ENCODE data around the gene DNASE2B.

The DNASE2B gene

DNA sequence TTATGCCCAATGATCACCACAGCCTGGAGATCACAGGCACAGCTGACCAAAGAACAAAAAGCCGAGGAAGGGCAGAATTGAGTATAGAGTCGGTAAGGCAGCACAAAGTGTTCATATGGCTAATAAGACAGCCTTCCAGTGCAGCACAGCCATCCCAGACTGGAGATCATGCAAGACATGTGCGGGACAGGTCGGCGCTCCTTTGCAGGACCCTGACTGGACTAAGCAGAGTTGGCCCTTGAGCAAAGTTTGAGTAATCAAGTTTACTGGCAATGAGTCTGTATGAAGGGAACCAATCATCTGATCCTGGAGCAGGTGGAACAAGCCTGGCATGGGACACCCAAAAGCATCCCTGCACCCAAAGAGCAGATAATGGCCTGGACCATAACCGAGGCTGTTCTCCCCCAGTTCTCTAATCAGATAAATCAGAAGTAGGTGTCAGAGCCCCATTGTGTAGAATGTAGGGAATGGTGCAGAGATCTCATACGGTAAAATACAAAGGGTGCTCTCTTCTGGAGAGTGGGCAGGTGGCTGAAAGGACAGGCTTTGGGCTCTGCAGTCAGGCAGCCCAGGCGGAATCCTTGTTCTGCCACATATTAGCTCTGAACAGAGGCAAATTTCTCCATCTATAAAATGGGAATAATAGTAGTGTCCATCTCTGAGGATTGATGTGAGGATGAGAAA is 10.7 kb upstream of the DNASE2B start:
- H4K91ac ChIP-seq (ENCODE audit: low read depth, low read length): no peak overlapping the region
- no peak overlapping the region for H2BK120ac ChIP-seq (ENCODE audit: insufficient read depth, low read length, poor library complexity)
- H3K4ac ChIP-seq (ENCODE audit: low read depth, low read length): no peak overlapping the region
- H2AK5ac ChIP-seq (ENCODE audit: low read length): no peak overlapping the region
- no peak overlapping the region for H3K9ac ChIP-seq (ENCODE audit: low read length)
- no peak overlapping the region for H3K4me3 ChIP-seq (ENCODE audit: low read depth, low read length)
- no peak overlapping the region for H2BK5ac ChIP-seq (ENCODE audit: low read depth, low read length, poor library complexity)
- no CpG with 5 or more reads among the region's 8 CpGs for WGBS (ENCODE audit: extremely low coverage, insufficient coverage, insufficient read length)
- H3K4me2 ChIP-seq (ENCODE audit: low read length): no peak overlapping the region
- H3K79me1 ChIP-seq (ENCODE audit: low read length): peaks cover 4% of the 10 kb centered on the region
- H3K4me1 ChIP-seq (ENCODE audit: control insufficient read depth in 1 of 2, insufficient read depth in 2 of 2, low read length in 2 of 2): peaks cover 0 to 3% of the 10 kb centered on the region in 2 experiments
- H3K23ac ChIP-seq (ENCODE audit: low read length): no peak overlapping the region
- H3K27ac ChIP-seq (ENCODE audit: low read depth, low read length): no peak overlapping the region
- no peaks in the 10 kb centered on the region for H3K27me3 ChIP-seq (ENCODE audit: insufficient read depth, low read length)
- H3K9me3 ChIP-seq (ENCODE audit: insufficient read depth, low read depth, low read length): no peaks in the 10 kb centered on the region
- peak overlapping the region; percentile 22 for H3K14ac ChIP-seq (ENCODE audit: low read length)
- no peaks in the 10 kb centered on the region for H3K79me2 ChIP-seq (ENCODE audit: control insufficient read depth, insufficient read depth, low read length, poor library complexity)
- no peak overlapping the region for H4K8ac ChIP-seq (ENCODE audit: low read depth, low read length)
- H4K12ac ChIP-seq (ENCODE audit: low read depth, low read length): no peak overlapping the region
- no peak overlapping the region for H3K18ac ChIP-seq (ENCODE audit: low read length)
- no peaks in the 10 kb centered on the region for H3K36me3 ChIP-seq (ENCODE audit: control insufficient read depth in 1 of 2, insufficient read depth in 2 of 2, low read length in 2 of 2)
- H2AFZ ChIP-seq (ENCODE audit: insufficient read depth, low read length, poor library complexity): no peak overlapping the region
- peak; percentile 53 to 54 for DNase-seq
- H2BK12ac ChIP-seq (ENCODE audit: low read length): no peak overlapping the region

DNA sequence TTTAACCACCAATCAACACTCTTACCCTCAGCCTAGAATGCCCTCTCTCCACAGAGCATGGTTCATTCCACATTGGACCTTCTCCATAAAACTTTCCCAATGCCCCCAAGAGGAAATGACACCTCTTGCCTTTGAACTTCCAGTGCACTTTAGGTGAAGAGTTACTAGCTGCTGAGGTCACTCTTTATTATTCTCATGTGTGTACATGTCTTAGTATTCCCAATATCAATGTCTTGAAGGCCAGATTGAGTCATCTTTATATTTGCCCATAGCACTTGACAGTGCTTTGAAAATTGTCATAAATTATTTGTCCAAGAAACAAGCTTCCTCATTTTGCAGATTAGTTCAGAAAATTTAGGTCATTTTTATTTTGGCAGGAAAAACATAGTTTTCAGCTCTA is 8.1 kb upstream of the DNASE2B start:
- no peak overlapping the region for H4K91ac ChIP-seq (ENCODE audit: low read depth, low read length)
- no peaks in the 10 kb centered on the region for H3K79me2 ChIP-seq (ENCODE audit: control insufficient read depth, insufficient read depth, low read length, poor library complexity)
- H2AFZ ChIP-seq (ENCODE audit: insufficient read depth, low read length, poor library complexity): no peak overlapping the region
- H3K18ac ChIP-seq (ENCODE audit: low read length): no peak overlapping the region
- no peaks in the 10 kb centered on the region for H3K27me3 ChIP-seq (ENCODE audit: insufficient read depth, low read length)
- no peak overlapping the region for H3K4me2 ChIP-seq (ENCODE audit: low read length)
- no peak overlapping the region for H3K9ac ChIP-seq (ENCODE audit: low read length)
- no peak overlapping the region for H2BK12ac ChIP-seq (ENCODE audit: low read length)
- H3K4ac ChIP-seq (ENCODE audit: low read depth, low read length): no peak overlapping the region
- H2AK5ac ChIP-seq (ENCODE audit: low read length): no peak overlapping the region
- H3K36me3 ChIP-seq (ENCODE audit: control insufficient read depth in 1 of 2, insufficient read depth in 2 of 2, low read length in 2 of 2): no peaks in the 10 kb centered on the region
- H3K27ac ChIP-seq (ENCODE audit: low read depth, low read length): no peak overlapping the region
- no peaks in the 10 kb centered on the region for H3K9me3 ChIP-seq (ENCODE audit: insufficient read depth, low read depth, low read length)
- no peak overlapping the region for H3K14ac ChIP-seq (ENCODE audit: low read length)
- H3K4me1 ChIP-seq (ENCODE audit: control insufficient read depth in 1 of 2, insufficient read depth in 2 of 2, low read length in 2 of 2): peaks cover 0 to 3% of the 10 kb centered on the region in 2 experiments
- peaks cover 4% of the 10 kb centered on the region for H3K79me1 ChIP-seq (ENCODE audit: low read length)
- H4K12ac ChIP-seq (ENCODE audit: low read depth, low read length): no peak overlapping the region
- H3K4me3 ChIP-seq (ENCODE audit: low read depth, low read length): no peak overlapping the region
- no peak for DNase-seq
- H3K23ac ChIP-seq (ENCODE audit: low read length): no peak overlapping the region
- no peak overlapping the region for H2BK120ac ChIP-seq (ENCODE audit: insufficient read depth, low read length, poor library complexity)
- H4K8ac ChIP-seq (ENCODE audit: low read depth, low read length): no peak overlapping the region
- no peak overlapping the region for H2BK5ac ChIP-seq (ENCODE audit: low read depth, low read length, poor library complexity)

DNA sequence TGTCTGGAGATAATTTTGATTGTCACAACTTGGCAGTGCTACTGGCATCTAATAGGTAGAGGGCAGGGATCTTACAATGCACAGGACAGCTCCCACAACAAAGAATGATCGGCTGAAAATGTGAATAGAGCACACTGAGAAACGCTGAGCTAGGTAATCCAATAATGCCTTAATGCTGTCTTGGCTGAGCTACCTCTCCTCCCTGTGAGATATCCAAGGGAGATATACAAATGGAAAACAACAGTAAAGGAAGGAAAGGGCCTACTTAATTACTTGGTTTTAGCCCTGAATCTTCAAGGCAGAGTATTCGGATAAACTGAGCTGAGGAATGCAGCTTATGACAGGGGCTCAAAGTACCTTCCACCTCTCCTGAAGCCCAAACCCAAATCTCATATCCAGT is 2.9 kb downstream of the DNASE2B start:
- DNase-seq: no peak
- H3K4me2 ChIP-seq (ENCODE audit: low read length): no peak overlapping the region
- no peaks in the 10 kb centered on the region for H3K9me3 ChIP-seq (ENCODE audit: insufficient read depth, low read depth, low read length)
- no peaks in the 10 kb centered on the region for H3K79me2 ChIP-seq (ENCODE audit: control insufficient read depth, insufficient read depth, low read length, poor library complexity)
- no peaks in the 10 kb centered on the region for H3K36me3 ChIP-seq (ENCODE audit: control insufficient read depth in 1 of 2, insufficient read depth in 2 of 2, low read length in 2 of 2)
- no peak overlapping the region for H3K18ac ChIP-seq (ENCODE audit: low read length)
- no peaks in the 10 kb centered on the region for H3K79me1 ChIP-seq (ENCODE audit: low read length)
- no CpG with 5 or more reads among the region's 3 CpGs for WGBS (ENCODE audit: extremely low coverage, insufficient coverage, insufficient read length)
- H4K91ac ChIP-seq (ENCODE audit: low read depth, low read length): no peak overlapping the region
- H2AFZ ChIP-seq (ENCODE audit: insufficient read depth, low read length, poor library complexity): no peak overlapping the region
- no peak overlapping the region for H3K4me3 ChIP-seq (ENCODE audit: low read depth, low read length)
- H2AK5ac ChIP-seq (ENCODE audit: low read length): no peak overlapping the region
- no peaks in the 10 kb centered on the region for H3K27me3 ChIP-seq (ENCODE audit: insufficient read depth, low read length)
- H3K14ac ChIP-seq (ENCODE audit: low read length): no peak overlapping the region
- no peak overlapping the region for H3K9ac ChIP-seq (ENCODE audit: low read length)
- H4K8ac ChIP-seq (ENCODE audit: low read depth, low read length): no peak overlapping the region
- H3K23ac ChIP-seq (ENCODE audit: low read length): no peak overlapping the region
- no peak overlapping the region for H3K27ac ChIP-seq (ENCODE audit: low read depth, low read length)
- H4K12ac ChIP-seq (ENCODE audit: low read depth, low read length): no peak overlapping the region
- H3K4me1 ChIP-seq (ENCODE audit: control insufficient read depth in 1 of 2, insufficient read depth in 2 of 2, low read length in 2 of 2): no peaks in the 10 kb centered on the region
- H2BK5ac ChIP-seq (ENCODE audit: low read depth, low read length, poor library complexity): no peak overlapping the region
- H2BK120ac ChIP-seq (ENCODE audit: insufficient read depth, low read length, poor library complexity): no peak overlapping the region
- H3K4ac ChIP-seq (ENCODE audit: low read depth, low read length): no peak overlapping the region
- H2BK12ac ChIP-seq (ENCODE audit: low read length): no peak overlapping the region

DNA sequence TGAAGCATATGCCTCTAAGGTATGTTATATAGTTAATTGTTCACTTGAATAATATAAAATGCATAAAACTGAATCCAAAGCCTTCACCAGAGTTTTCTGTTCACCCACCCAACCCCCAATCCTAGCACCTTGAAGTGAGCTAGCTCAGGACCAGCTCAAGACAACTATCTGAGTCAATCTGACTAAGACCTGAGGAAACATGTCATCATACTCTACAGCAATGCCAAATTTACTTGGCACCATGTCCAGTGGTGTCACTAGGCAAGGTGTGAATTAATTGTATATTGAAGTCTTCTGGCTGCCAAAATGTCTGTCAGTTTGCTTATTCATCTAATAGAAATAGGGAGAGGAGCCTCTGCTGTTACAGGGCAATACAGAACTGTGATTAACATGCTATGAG is 3.8 kb downstream of the DNASE2B start:
- Histone ChIP-seq H3K9me3 (ENCODE audit: insufficient read depth, low read depth, low read length) (no peaks in the 10 kb centered on the region), H2AK5ac (ENCODE audit: low read length) (no peak overlapping the region), H3K27ac (ENCODE audit: low read depth, low read length) (no peak overlapping the region), H3K36me3 (ENCODE audit: control insufficient read depth in 1 of 2, insufficient read depth in 2 of 2, low read length in 2 of 2) (no peaks in the 10 kb centered on the region), H3K79me1 (ENCODE audit: low read length) (no peaks in the 10 kb centered on the region), H4K8ac (ENCODE audit: low read depth, low read length) (no peak overlapping the region), H3K4me3 (ENCODE audit: low read depth, low read length) (no peak overlapping the region), H3K23ac (ENCODE audit: low read length) (no peak overlapping the region), H3K27me3 (ENCODE audit: insufficient read depth, low read length) (no peaks in the 10 kb centered on the region), H3K9ac (ENCODE audit: low read length) (no peak overlapping the region), H3K79me2 (ENCODE audit: control insufficient read depth, insufficient read depth, low read length, poor library complexity) (no peaks in the 10 kb centered on the region), H2BK5ac (ENCODE audit: low read depth, low read length, poor library complexity) (no peak overlapping the region), H3K4ac (ENCODE audit: low read depth, low read length) (no peak overlapping the region), H2AFZ (ENCODE audit: insufficient read depth, low read length, poor library complexity) (no peak overlapping the region), H3K4me2 (ENCODE audit: low read length) (no peak overlapping the region), H4K91ac (ENCODE audit: low read depth, low read length) (no peak overlapping the region), H2BK12ac (ENCODE audit: low read length) (no peak overlapping the region), H2BK120ac (ENCODE audit: insufficient read depth, low read length, poor library complexity) (no peak overlapping the region), H3K4me1 (ENCODE audit: control insufficient read depth in 1 of 2, insufficient read depth in 2 of 2, low read length in 2 of 2) (no peaks in the 10 kb centered on the region), H3K14ac (ENCODE audit: low read length) (no peak overlapping the region), H3K18ac (ENCODE audit: low read length) (no peak overlapping the region), H4K12ac (ENCODE audit: low read depth, low read length) (no peak overlapping the region)
- no peak for DNase-seq
